NOMO-1 treated with DMSO at 0.1 percent for 48 hours (cell line): ENCODE results near the gene NUDT11.
"Not testable (repeated sequence)": the region's sequence is repeated elsewhere in the genome, so short reads cannot be mapped to it uniquely, and the experiment has no call there.

ENCODE experiments used
- DNase-seq: peaks from one replicate; lab custom pipeline; 2025; ENCODE audit not compliant: unreplicated experiment; lab: John Stamatoyannopoulos, UW

The NUDT11 gene

DNA sequence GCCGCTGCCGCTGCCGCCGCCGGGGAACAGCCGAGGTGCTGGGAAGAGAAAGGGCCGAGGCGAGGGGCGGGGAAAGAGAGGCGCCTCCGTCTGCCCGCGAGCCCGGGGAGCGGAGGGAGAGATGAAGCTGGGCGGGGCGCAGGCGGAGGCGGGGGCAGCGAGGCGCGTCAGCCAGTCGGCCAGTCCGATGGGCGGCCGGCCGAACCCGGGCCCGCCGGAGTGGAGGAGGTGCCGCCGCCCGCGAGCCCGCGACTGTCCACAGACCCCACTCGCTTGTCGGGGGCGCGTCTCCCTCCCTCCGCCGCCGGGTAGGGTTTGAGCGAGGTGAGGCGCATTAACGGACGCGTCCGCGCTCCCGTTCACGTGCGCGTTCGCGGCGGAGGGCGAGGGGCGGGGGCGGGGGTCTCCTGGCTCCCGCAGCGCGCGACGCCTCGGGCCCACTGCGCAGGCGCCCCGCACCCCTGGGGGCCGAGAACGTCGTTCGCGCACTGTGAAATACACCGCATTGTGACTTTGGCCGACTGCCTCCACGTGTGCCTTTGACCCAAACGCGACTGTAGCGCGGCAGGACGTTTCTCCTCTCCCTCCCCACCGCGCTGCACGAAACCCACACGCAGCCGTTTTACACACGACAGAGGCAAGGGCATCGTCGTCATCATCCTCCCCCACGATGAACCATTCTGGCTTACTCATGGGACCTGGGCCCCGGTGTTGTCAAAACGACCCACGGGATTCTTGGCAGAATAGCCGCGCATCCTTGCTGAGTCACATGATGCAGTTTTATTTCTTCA, at the start of gene NUDT11:
Gene NUDT11, minus strand, starts transcription at position 92 of the 791 bp plus-strand sequence. CDS start 148 bp downstream, outside the sequence.
- peak; percentile 26 for DNase-seq

DNA sequence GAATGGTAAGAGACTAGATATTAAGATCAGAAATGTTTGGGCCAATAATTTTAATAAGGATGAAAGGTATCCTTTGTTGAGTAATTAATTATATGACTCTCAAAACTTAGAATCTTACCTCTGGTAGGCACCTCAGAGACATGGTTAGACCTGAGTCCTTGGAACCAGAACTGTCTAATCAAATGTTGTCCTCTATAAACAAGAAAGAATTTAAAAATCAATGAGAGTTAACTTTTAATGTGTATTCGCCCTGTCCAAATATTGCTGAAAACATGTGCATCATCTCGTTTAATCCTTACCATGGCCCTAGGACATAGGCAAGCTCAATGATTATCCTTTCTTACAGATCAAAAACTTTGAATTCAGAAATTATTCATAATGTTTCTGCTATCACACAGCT, 24.0 kb upstream of the NUDT11 start:
- DNase-seq = no peak

DNA sequence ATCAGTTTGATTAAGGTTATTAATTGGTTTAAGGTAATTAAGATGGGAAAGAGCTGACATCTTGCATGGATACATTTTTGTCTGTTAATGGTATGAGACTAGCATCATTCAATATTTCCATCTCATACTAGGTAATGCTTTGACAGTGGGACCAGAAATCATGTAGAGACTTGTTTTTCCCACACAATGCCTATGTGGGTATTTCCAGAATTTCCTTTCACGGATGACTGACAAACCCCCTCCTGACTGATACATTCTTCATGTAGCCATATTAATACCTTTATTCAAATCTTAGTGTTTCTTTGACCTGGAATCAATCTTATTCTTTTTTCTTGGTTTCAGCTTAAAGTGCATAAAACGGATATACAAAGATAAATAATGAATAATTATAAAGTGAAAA, 22.7 kb upstream of the NUDT11 start:
- DNase-seq = not testable (repeated sequence)

DNA sequence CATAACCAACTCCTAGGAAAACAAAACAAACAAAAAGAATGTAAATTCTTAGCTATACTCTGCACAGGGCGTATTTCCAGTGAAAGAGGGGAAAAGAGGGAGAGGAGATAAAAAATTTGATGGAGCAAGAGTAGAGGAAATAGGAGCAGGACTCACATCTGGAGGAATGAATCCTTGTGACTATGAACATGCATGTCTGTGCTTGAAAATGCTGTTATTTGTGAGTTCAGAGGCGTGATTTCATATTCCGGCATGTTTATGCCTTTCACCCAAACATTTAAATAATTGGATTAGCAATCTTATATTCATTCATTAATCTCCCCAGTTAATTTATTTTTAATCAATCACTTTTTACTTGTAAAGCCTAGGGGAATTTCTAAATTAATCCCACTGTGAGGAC, 11.2 kb upstream of the NUDT11 start:
- DNase-seq = no peak

DNA sequence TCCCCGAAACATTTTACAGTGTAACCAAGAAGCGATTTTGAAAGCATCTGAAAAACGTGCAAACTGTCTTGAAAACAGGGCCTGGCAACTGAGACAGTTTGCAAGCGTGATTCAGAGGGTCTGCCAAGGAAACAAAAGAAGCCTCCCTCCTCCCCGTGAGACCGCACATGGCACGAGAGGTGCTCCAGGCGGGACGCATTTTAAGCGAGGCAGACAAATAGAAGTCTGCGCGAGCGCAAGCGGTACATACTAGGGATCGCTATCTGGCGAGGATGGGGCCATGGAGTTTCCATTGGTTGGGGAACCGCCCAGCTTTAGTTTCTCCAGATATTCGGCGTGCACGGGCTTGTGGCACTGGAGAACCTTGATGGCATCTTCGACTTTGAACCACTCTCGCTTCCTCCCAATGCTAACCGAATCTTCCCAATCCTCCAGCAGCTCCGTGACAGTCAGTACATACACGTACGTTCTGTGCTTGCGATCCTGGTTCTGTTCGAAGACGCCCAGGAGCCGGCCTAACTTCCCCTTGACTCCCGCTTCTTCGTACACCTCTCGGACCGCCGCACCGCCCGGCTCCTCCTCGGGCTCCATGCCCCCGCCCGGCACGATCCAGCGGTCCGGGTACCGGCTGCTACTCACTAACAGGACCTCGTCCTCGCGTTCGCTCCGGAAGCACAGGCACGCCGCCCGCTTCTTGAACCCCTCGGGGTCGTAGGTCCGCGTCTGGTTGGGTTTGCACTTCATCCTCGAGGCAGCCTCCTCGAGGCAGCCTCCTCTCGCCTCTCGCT, 497 bp downstream of the NUDT11 start:
- not testable (repeated sequence) for DNase-seq

DNA sequence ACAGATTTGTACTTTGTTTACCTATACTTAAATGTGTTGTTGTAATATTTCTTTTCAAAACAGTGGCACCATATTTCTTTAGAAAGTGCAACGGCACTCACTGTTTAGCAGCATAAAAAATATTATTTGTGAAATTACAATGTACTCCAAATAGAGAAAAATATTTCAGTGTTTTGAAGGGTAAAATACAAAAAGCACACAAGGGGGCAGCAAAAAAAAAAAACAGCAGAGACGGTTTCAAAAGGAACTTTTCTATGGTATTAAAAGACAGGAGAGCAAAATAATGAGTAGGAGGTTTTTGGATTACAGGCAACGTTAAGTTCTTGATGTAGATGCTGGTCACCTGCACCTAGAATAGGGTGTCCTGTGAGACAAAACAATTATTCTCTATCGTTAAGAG, 2.0 kb downstream of the NUDT11 start:
- DNase-seq = no peak

DNA sequence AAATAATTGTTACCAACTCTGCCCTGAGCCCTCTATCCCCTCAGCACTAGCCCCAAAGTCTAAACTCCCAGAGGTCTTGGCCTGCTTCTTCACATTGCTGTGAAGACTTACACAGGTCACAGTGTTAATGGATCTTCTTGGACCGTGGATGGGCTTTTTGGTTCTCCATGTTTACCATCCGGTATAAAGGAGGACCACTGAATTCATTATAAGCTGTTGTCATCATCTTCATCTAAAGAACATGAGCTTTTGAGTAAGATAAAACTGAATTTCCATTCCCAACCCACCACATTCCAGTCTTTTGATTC, 8.5 kb downstream of the NUDT11 start:
- no peak for DNase-seq

DNA sequence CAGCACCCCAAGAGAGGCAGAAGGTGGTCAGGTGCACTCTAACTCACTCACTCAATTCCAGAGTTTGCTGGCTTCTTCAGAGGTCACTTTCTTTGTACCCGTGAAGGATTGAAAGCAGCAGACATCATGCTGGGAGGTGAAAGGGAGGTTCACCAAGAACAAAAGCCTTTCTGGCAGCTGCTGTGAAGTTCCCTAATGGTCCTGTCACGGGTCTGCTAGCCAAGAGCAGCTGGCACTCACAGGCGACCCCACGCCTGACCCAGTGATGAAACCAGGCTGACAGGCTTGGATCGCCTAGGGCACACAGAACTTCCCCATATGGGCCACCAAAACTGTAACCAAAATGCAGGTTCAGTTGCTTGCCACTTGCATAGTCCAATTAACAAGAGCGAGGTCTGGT, 11.8 kb downstream of the NUDT11 start:
- DNase-seq = no peak

DNA sequence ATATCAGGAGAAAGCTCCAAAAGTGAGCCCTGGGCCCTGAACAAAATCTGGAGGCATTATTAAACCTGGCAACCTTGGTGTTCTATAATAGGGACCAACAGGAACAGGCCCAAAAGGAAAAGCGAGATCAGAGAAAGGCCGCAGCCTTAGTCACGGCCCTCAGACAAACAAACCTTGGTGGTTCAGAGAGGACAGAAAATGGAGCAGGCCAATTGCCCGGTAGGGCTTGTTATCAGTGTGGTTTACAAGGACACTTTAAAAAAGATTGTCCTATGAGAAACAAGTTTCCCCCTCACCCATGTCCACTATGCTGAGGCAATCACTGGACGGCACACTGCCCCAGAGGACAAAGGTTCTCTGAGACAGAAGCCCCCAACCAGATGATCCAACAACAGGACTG, 14.0 kb downstream of the NUDT11 start:
- DNase-seq = not testable (repeated sequence)

DNA sequence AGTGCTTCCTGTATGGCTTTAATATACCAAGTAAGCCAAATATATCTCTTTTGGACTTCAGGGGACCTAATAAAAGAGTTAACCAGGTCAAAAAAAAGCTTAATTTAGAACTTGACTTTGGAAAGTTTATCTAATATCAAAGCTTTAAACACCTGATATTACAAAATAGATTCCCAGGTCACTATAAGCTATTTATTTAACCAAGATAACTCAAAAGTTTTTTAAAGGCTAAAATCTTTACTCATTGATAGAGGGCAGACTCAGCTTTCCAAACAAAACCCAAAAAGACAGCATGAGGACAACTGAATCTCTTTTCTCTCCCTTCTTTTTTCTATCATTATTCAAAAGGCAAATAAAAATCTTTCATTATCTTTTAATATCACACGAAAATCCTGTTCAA, 19.5 kb downstream of the NUDT11 start:
- DNase-seq = no peak

DNA sequence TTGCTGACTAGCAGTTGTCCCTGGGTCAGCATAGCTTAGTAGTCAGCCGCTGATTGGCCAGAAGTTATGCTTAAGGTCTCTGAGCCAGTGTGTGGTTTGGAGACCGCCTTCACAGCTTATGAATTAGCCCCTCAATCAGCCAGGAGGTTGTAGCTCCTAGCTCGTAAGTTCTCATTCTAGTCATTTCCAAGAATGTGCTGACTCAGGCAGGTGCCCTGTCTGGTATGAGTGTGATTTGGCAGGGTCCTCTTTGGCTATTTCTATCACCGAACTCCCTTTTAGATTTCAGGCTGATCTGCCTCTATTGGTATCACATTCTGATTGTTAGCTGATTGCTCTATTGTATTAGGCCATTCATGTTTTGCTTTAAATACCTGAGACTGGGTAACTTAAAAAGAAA, 33.1 kb downstream of the NUDT11 start:
- DNase-seq = no peak

DNA sequence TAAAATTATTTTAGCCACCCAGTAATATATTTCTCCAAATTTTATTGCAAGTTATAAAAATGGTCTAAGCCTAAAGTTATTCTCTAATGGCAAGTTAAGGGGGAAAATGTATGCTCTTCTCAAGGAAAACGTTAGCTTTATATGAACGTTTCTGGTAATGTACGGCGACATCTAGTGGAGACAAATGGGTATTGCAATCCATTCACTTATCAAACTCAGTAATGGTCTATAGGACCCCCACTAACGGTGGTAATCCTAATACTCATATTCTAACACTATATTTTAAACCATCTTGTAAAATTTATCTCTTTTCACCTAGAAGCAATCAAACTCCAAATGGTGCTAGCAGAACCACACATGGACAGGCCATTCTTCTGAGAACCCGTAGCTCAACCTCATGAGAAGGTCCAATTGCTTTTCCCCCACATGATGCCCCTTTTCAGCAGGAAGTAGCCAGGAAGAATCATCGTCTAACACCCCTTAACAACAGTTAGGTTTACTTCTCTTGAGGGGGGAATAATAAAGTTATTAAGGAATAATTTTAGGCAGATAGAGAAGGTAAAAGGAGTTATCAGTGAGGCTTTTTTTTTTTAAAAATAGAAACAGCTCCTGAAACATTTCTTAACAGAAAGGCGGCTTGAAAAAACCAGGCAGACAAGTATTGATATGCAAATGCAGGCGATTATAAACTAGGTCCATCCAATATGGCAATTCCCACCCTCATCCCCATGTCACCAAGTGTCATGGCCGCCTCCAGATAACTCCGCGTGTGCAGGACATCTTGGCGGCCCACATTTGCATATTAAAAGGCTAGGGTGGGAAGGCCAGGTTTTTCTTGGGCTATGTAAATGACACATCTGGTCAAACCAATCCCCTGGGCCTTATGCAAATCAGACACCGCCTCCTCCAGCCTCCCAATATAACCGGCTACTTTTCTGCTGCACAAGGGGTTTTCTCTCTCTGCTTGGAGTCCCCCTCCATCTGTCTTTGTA, 35.0 kb downstream of the NUDT11 start:
- peak; percentile 6 for DNase-seq

DNA sequence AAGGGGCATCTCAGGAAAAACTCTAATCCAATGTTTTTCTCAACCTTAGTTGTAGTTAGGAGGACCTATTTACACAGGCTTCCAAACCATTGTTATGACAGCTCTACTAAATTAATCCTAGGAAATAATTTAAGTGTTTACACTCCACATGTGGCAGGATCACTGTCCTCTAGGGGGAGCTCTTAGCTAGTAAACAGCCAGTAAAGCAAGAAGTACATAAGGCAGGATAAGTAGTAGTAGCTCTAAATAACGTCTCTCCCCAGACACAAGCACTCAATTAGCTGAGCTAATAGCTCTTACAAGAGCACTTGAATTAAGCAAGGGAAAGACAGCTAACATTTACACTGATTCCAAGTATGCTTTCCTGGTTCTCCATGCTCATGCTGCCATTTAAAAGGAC, 37.3 kb downstream of the NUDT11 start:
- peak; percentile 26 for DNase-seq

DNA sequence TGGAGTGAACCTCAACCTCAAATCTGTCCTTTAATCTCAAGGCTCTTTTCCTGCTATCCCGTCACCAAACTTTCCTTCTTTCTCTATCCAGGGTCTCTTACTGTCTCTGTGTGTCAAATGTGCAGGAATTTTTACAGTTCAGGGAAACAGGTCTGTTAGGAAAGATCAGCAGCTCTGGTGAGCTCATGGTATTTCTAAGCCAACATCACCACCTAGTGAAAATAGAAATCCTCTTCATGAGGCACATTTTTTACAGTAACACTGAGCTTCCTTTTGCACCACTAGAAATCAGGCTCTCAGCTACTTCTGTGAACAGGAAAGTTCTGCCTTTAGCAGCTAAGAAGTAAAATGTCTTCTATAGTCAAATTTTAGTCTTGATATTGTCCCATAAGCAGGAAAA, 39.6 kb downstream of the NUDT11 start:
- peak; percentile 20 for DNase-seq

DNA sequence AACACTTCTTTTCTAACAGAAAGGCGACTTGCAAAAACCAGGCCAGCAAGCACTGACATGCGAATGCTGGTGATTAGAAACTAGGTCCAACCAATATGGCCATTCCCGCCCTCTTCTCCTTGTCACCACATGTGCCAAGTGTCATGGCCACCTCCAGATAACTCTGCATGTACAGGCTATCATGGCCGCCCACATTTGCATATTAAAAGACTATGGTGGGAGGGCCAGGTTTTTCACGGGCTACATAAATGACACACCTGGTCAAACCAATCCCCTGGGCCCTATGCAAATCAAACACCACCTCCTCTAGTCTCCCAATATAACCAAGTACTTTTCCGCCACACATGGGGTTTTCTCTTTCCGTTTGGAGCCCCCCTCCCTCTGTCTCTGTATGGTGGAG, 40.1 kb downstream of the NUDT11 start:
- DNase-seq = peak; percentile 4

DNA sequence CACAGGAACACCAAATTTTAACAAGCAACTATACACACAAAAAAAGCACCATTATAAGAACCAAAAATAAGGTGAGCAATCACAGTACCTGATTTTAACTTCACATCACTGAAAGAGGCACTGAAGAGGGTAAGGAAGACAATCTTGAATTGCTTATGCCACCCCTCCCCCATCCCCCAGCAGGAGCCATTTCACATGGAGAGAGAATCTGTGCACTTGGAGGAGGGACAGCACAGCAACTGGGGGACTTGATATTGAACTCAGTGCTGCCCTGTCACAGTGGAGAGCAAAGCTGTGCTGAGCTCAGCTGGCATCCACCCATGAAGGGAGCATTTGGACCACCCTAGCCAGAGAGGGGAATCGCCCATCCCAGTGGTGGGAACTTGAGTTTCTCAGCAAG, 56.0 kb downstream of the NUDT11 start:
- no peak for DNase-seq
